Inflammatory macrophage treated with lipopolysaccharide for 1 hour (primary cell): ENCODE measurements around the gene MEI1.
"Not testable (repeated sequence)": the region's sequence is repeated elsewhere in the genome, so short reads cannot be mapped to it uniquely, and the experiment has no call there.

ENCODE experiments used
- DNase-seq, 2 donors: peaks; one replicate each; pipeline ENCODE4 v3.0.0-alpha.2; 2020 to 2022

Gene MEI1

GRCh38 chr22:41682033-41682807, 17.1 kb upstream of the MEI1 start:
- peak; percentile 74 to 85 for DNase-seq

GRCh38 chr22:41683052-41683451, 16.3 kb upstream of the MEI1 start:
- no peak for DNase-seq

- no peak for DNase-seq
Observed at GRCh38 chr22:41683616-41684015, 15.7 kb upstream of the MEI1 start.

GRCh38 chr22:41684194-41684593, 15.1 kb upstream of the MEI1 start:
- DNase-seq: no peak

GRCh38 chr22:41686890-41687289, 12.4 kb upstream of the MEI1 start:
- DNase-seq: not testable (repeated sequence)

GRCh38 chr22:41687901-41688364, 11.4 kb upstream of the MEI1 start:
- DNase-seq: peak; percentile 13 to 21

GRCh38 chr22:41688365-41689211, 10.7 kb upstream of the MEI1 start, which contains the start of gene SNU13:
TSS of gene SNU13 (minus strand) at chr22:41688867. CDS start at chr22:41688796, 71 bp downstream.
- peak; percentile 85 to 92 for DNase-seq

- DNase-seq: no peak
Observed at GRCh38 chr22:41690476-41690875, 8.8 kb upstream of the MEI1 start.

- DNase-seq: no peak
Observed at GRCh38 chr22:41695211-41695610, 4.1 kb upstream of the MEI1 start.

- DNase-seq: no peak
Observed at GRCh38 chr22:41696703-41697102, 2.6 kb upstream of the MEI1 start.

GRCh38 chr22:41697126-41697775, 2.1 kb upstream of the MEI1 start:
- peak; percentile 70 to 98 for DNase-seq

GRCh38 chr22:41700108-41700364, 733 bp downstream of the MEI1 start:
- DNase-seq: no peak

GRCh38 chr22:41702763-41703162, 3.5 kb downstream of the MEI1 start:
- DNase-seq: no peak

- DNase-seq: no peak
Observed at GRCh38 chr22:41709341-41709740, 10.0 kb downstream of the MEI1 start.

GRCh38 chr22:41713004-41713403, 13.7 kb downstream of the MEI1 start:
- DNase-seq: no peak

GRCh38 chr22:41722496-41722895, 23.2 kb downstream of the MEI1 start:
- DNase-seq: no peak

GRCh38 chr22:41725510-41726110, 26.3 kb downstream of the MEI1 start:
- DNase-seq: no peak

- DNase-seq: no peak
Observed at GRCh38 chr22:41731609-41732008, 32.3 kb downstream of the MEI1 start.

GRCh38 chr22:41732096-41732772, 32.9 kb downstream of the MEI1 start:
- no peak for DNase-seq

GRCh38 chr22:41733241-41733640, 33.9 kb downstream of the MEI1 start:
- not testable (repeated sequence) for DNase-seq

GRCh38 chr22:41739576-41739975, 40.3 kb downstream of the MEI1 start:
- DNase-seq: no peak

GRCh38 chr22:41742918-41743317, 43.6 kb downstream of the MEI1 start:
- DNase-seq: no peak

GRCh38 chr22:41745968-41746367, 46.7 kb downstream of the MEI1 start:
- no peak for DNase-seq
